Liver (tissue), 3 donors: ENCODE results near the gene GPRC5A.

Experiments
- CTCF ChIP-seq: fragments of 150-350 bp; IDR thresholded peaks from 2 replicates; pipeline ENCODE4 v1.5.1; 2017; ENCODE audit warnings: improper control_type of control experiment, low read depth, low read length; ENCODE audit not compliant: missing input control
- GABPA ChIP-seq, 2 donors: IDR thresholded peaks in 1 of 2; conservative IDR thresholded peaks in 1 of 2; 2 replicates each; pipeline ENCODE4 v1.6.1; 2016; ENCODE audit warnings: antibody characterized with exemption in 2 of 2, mild to moderate bottlenecking in 1 of 2, moderate library complexity in 1 of 2
- HNF4G ChIP-seq: IDR thresholded peaks from 2 replicates; pipeline ENCODE4 v1.6.1; 2016; ENCODE audit warnings: antibody characterized with exemption
- JUND ChIP-seq, 2 donors: IDR thresholded peaks; 2 replicates each; pipeline ENCODE4 v1.6.1; 2016; ENCODE audit warnings: antibody characterized with exemption in 2 of 2
- RAD21 ChIP-seq, 2 donors: IDR thresholded peaks; 2 replicates each; pipeline ENCODE4 v1.6.1; 2016; ENCODE audit warnings: antibody characterized with exemption in 2 of 2, mild to moderate bottlenecking in 2 of 2
- ZBTB33 ChIP-seq: IDR thresholded peaks from 2 replicates; pipeline ENCODE4 v1.6.1; 2016; ENCODE audit warnings: antibody characterized with exemption
- donor health status: healthy.
- donor health status: healthy.

- TF ChIP-seq JUND (IDR thresholded peaks at IDR 0.05) (no peak), CTCF (no peak), ZBTB33 (no peak), GABPA (IDR thresholded peaks at IDR 0.05 in 1 of 2, conservative IDR thresholded peaks at IDR 0.05 in 1 of 2) (no peak), RAD21 (IDR thresholded peaks at IDR 0.05) (no peak), HNF4G (no peak)
Observed at GRCh38 chr12:12925388-12925787, 34.0 kb downstream of the GPRC5A start.
